Glutamatergic neuron (in vitro differentiated cells): Measurements from ENCODE around the gene CKAP2L. TPM values are rescaled to one million over a fixed set of nuclear protein-coding genes. Genes with fewer than 3 reads are reported as not detected.
A peak's percentile ranks its signal among the peaks of the same experiment; 100 is the strongest.

ENCODE experiments used
- DNase-seq: peaks from one replicate; pipeline ENCODE4 v3.0.0; 2022
- H3K27ac Mint-ChIP-seq: one replicate; pipeline ENCODE4 v1.8.0; 2020; ENCODE audit warnings: mild to moderate bottlenecking, mixed read lengths, inconsistent platforms; ENCODE audit not compliant: unreplicated experiment
- H3K27me3 Mint-ChIP-seq: one replicate; pipeline ENCODE4 v1.8.0; 2020; ENCODE audit warnings: mild to moderate bottlenecking, moderate library complexity, mixed read lengths, inconsistent platforms; ENCODE audit not compliant: unreplicated experiment
- H3K36me3 Mint-ChIP-seq: one replicate; pipeline ENCODE4 v1.8.0; 2020; ENCODE audit warnings: mild to moderate bottlenecking, mixed read lengths, inconsistent platforms; ENCODE audit not compliant: unreplicated experiment
- H3K4me1 Mint-ChIP-seq: one replicate; pipeline ENCODE4 v1.8.0; 2020; ENCODE audit warnings: mild to moderate bottlenecking, low read depth, mixed read lengths, inconsistent platforms; ENCODE audit not compliant: unreplicated experiment
- H3K4me3 Mint-ChIP-seq: one replicate; pipeline ENCODE4 v1.8.0; 2020; ENCODE audit warnings: mild to moderate bottlenecking, mixed read lengths, inconsistent platforms; ENCODE audit not compliant: unreplicated experiment
- H3K9me3 Mint-ChIP-seq: one replicate; pipeline ENCODE4 v1.8.0; 2020; ENCODE audit warnings: mild to moderate bottlenecking, moderate library complexity, mixed read lengths, inconsistent platforms; ENCODE audit not compliant: unreplicated experiment
- CTCF ChIP-seq: fragments of 200-600 bp; sonication (generic); IDR thresholded peaks from one replicate; pipeline ENCODE4 v1.5.0; 2021; ENCODE audit not compliant: partially characterized antibody, unreplicated experiment
- total RNA-seq: library from RNA; stranded (reverse); fragmentation: NEBNext Ultra II Directional; extraction: Animal tissue kit (Norgen Biotek cat#: 25700); gene quantifications from one replicate; pipeline ENCODE4 v1.2.1, GENCODE V29; 2021; ENCODE audit not compliant: unreplicated experiment

The CKAP2L gene
- total RNA-seq, 1 donor from 2014 or later: 3.3 TPM

DNA sequence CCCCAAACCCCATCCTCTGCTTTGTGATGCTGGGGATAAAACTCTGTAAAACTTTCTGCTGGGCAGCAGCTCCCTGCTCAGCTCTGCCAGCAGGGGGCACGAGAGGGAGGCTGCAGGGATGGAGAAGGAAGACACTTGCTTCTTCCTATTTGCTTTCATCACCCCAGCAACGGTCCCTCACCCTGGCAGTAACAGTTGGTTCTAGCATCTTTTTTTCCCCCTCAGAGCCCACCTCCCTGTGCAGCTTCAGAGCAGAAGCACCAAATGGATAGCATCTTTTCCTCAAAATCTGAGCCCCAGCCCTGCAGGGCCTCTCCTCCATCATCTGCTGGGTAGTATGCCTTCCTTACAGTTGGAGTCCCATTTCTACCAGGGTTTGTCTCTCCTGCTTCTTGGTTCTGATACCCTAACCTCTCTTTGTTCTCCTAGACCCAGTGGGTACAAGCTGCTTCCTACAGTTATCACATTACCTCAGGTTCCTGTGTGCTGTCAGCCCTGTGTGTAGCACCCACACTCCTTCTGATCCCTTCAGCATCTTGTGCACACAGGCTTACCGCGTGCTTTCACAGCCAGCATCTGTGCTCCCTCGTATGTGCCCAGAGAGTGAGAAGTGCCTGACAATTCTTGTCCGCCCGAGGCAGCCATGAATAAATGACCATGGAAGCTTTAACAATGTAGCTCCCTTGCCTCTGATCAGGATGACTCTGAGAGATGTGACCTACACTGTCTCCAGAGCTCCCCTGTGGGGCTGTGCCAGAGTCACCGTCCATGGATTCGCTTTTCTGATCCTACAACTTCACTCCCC lies 14.5 kb downstream of the CKAP2L start:
- no peak overlapping the region for H3K4me3 Mint-ChIP-seq
- DNase-seq: peak; percentile 92
- H3K9me3 Mint-ChIP-seq: no peaks in the 10 kb centered on the region
- no peaks in the 10 kb centered on the region for H3K27me3 Mint-ChIP-seq
- H3K36me3 Mint-ChIP-seq: no peaks in the 10 kb centered on the region
- peak; percentile 91 for TF ChIP-seq CTCF
- H3K27ac Mint-ChIP-seq: peak overlapping the region; percentile 52
- H3K4me1 Mint-ChIP-seq: peaks cover 3% of the 10 kb centered on the region

GRCh38 chr2:112740527-112740926 lies 23.9 kb downstream of the CKAP2L start:
- DNase-seq: no peak
- no peak for TF ChIP-seq CTCF
- no peaks in the 10 kb centered on the region for H3K9me3 Mint-ChIP-seq
- no peak overlapping the region for H3K27ac Mint-ChIP-seq
- no peaks in the 10 kb centered on the region for H3K27me3 Mint-ChIP-seq
- H3K4me3 Mint-ChIP-seq: no peak overlapping the region
- no peaks in the 10 kb centered on the region for H3K36me3 Mint-ChIP-seq
- H3K4me1 Mint-ChIP-seq: no peaks in the 10 kb centered on the region

- H3K9me3 Mint-ChIP-seq: no peaks in the 10 kb centered on the region
- H3K27ac Mint-ChIP-seq: no peak overlapping the region
- no peak for TF ChIP-seq CTCF
- H3K4me1 Mint-ChIP-seq: no peaks in the 10 kb centered on the region
- H3K4me3 Mint-ChIP-seq: no peak overlapping the region
- H3K36me3 Mint-ChIP-seq: no peaks in the 10 kb centered on the region
- DNase-seq: no peak
- H3K27me3 Mint-ChIP-seq: no peaks in the 10 kb centered on the region
These were observed 26.7 kb downstream of the CKAP2L start for GRCh38 chr2:112737542-112738232.

DNA sequence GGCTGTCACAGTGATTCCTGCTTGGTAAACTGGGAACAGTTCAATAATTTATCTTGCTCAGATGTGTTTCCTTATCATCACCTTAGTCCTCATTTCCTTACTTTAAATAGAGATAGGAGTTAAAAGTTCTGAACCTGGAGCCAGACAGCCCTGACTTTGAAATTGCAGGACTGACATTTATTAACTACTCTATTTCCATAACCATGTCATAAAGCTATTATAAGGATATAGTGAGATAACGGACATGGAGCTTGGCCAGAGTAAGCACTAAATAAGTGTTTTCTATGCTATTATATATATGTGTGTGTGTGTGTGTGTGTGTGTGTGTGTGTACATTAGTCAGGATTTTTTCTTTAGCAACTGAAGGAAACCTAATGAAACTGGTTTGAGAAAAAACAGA lies 30.5 kb downstream of the CKAP2L start:
- Mint-ChIP-seq H3K4me3 (no peak overlapping the region), H3K9me3 (no peaks in the 10 kb centered on the region), H3K36me3 (no peaks in the 10 kb centered on the region), H3K27me3 (no peaks in the 10 kb centered on the region), H3K4me1 (no peaks in the 10 kb centered on the region), H3K27ac (no peak overlapping the region)
- no peak for TF ChIP-seq CTCF
- no peak for DNase-seq

- no peaks in the 10 kb centered on the region for H3K36me3 Mint-ChIP-seq
- no peak overlapping the region for H3K27ac Mint-ChIP-seq
- no peaks in the 10 kb centered on the region for H3K27me3 Mint-ChIP-seq
- no peak overlapping the region for H3K4me3 Mint-ChIP-seq
- peaks cover under 1% of the 10 kb centered on the region for H3K9me3 Mint-ChIP-seq
- no peaks in the 10 kb centered on the region for H3K4me1 Mint-ChIP-seq
- DNase-seq: no peak
- no peak for TF ChIP-seq CTCF
These were observed 31.0 kb downstream of the CKAP2L start for GRCh38 chr2:112733456-112733855.
